ENCODE data around the gene LRFN4. TPM values are rescaled to one million over a fixed set of nuclear protein-coding genes. Genes with fewer than 3 reads are reported as not detected.
A peak's percentile ranks its signal among the peaks of the same experiment; 100 is the strongest.

The LRFN4 gene
- total and polyA plus RNA-seq, 2 of the 13 experiments (the other 11 are each of a cell fraction or from before 2014, with no cell fraction given), result 1.3 to 6.8 TPM

GRCh38 chr11:66851698-66852465, 5.0 kb upstream of the LRFN4 start (continued):
- TF ChIP-seq NFAT5 (CRISPR knock-in tag; IDR thresholded peaks at IDR 0.05) (no peak), PTBP1 (IDR thresholded peaks at IDR 0.05; ENCODE audit: low read depth, low read length, poor library complexity, severe bottlenecking) (no peak), ZNF780A (CRISPR knock-in tag; IDR thresholded peaks at IDR 0.05) (no peak), HNRNPLL (IDR thresholded peaks at IDR 0.05; ENCODE audit: low read depth, low read length, poor library complexity, severe bottlenecking) (peak; percentile 11), ZNF644 (CRISPR knock-in tag; IDR thresholded peaks at IDR 0.05; ENCODE audit: low read depth) (no peak), CENPX (CRISPR knock-in tag; IDR thresholded peaks at IDR 0.05) (no peak), MAFG (CRISPR knock-in tag; IDR thresholded peaks at IDR 0.05) (no peak), ELF1 (CRISPR knock-in tag; IDR thresholded peaks at IDR 0.05) (no peak), POLR2A (IDR thresholded peaks at IDR 0.05; ENCODE audit: insufficient read depth in 1 of 2, low read depth in 2 of 2, low read length in 2 of 2) (no peak), PAWR (CRISPR knock-in tag; IDR thresholded peaks at IDR 0.05; ENCODE audit: borderline replicate concordance) (no peak), ZNF143 (CRISPR knock-in tag; IDR thresholded peaks at IDR 0.05) (peak; percentile 57)
- TF ChIP-seq, protein P1, sequence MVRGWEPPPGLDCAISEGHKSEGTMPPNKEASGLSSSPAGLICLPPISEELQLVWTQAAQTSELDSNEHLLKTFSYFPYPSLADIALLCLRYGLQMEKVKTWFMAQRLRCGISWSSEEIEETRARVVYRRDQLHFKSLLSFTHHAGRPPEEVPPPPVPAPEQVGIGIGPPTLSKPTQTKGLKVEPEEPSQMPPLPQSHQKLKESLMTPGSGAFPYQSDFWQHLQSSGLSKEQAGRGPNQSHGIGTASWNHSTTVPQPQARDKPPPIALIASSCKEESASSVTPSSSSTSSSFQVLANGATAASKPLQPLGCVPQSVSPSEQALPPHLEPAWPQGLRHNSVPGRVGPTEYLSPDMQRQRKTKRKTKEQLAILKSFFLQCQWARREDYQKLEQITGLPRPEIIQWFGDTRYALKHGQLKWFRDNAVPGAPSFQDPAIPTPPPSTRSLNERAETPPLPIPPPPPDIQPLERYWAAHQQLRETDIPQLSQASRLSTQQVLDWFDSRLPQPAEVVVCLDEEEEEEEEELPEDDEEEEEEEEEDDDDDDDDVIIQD (CRISPR knock-in tag; IDR thresholded peaks at IDR 0.05; ENCODE audit: low read depth), result no peak
- TF ChIP-seq, protein P2, sequence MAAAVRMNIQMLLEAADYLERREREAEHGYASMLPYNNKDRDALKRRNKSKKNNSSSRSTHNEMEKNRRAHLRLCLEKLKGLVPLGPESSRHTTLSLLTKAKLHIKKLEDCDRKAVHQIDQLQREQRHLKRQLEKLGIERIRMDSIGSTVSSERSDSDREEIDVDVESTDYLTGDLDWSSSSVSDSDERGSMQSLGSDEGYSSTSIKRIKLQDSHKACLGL (CRISPR knock-in tag; IDR thresholded peaks at IDR 0.05), result no peak
- TF ChIP-seq, protein P3, sequence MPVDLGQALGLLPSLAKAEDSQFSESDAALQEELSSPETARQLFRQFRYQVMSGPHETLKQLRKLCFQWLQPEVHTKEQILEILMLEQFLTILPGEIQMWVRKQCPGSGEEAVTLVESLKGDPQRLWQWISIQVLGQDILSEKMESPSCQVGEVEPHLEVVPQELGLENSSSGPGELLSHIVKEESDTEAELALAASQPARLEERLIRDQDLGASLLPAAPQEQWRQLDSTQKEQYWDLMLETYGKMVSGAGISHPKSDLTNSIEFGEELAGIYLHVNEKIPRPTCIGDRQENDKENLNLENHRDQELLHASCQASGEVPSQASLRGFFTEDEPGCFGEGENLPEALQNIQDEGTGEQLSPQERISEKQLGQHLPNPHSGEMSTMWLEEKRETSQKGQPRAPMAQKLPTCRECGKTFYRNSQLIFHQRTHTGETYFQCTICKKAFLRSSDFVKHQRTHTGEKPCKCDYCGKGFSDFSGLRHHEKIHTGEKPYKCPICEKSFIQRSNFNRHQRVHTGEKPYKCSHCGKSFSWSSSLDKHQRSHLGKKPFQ (CRISPR knock-in tag; IDR thresholded peaks at IDR 0.05; ENCODE audit: insufficient replicate concordance), result no peak
